Stimulated activated CD8-positive, alpha-beta memory T cell treated with anti-CD3 and anti-CD28 coated beads, Interleukin-12 subunit alpha, Interleukin-12 subunit beta, amount 100 ng/mL, for 1 hour (primary cell): Measurements from ENCODE around the gene THSD4.

Source experiments
- DNase-seq: peaks from one replicate; pipeline ENCODE4 v3.0.0-alpha.2; 2020; ENCODE audit warnings: low read depth

Gene THSD4

DNA sequence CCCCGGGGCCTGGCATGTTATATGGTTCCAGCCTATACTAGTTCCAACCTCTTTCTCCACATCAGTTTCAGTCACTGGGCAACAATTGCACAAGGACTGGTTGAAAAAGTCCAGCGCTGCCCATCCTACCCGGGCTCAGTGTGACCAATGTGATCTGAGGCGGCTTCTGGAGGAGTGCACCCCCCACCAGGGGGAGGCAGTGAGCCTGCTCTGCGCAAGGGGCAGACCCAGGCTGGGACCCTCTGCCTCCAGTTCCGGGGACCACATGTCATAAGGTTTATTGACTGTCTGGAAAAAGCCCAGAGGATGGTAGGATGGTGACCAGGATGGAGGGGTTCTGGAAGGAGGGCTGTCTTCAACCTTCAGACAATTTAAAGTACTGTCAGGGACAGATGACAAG is 669.4 kb downstream of the THSD4 start:
- no peak for DNase-seq

DNA sequence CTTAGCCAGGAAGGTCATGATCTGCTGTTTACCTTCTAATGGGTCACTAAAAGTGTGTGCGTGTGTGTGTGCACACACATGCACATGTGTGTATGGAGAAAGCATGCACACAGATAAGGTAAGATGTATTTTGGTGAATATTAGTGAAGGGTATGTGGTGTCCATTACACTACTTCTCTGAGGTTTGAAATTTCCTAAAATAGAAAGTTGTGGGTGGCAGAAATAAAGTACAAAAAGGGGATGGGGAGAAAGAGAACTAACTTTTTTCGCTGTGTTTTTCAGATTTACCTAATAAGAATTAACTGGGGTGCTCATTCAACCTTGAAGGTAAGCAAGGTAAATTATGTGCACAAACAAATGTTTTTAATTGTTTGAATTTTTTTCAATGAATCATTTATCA is 670.7 kb downstream of the THSD4 start:
- no peak for DNase-seq

DNA sequence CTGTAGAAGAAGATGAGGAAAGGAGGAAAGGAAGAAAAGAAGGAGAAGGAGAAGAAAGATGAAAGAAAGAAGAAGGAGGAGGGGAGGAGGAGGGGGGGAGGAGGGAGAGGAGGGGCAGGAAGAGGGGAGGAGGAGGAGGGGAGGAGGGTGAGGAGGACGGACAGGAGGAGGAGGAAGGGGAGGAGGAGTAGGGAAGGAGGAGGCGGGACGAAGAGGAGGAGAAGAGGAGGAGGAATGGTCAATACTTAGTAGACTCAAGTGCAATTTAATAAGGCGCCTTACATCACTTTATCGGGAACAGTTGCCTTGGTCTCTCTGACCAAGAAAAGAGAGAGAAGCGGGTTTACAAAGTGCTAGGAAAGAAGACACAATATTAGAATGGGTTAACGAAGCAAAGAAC is 671.4 kb downstream of the THSD4 start:
- no peak for DNase-seq

DNA sequence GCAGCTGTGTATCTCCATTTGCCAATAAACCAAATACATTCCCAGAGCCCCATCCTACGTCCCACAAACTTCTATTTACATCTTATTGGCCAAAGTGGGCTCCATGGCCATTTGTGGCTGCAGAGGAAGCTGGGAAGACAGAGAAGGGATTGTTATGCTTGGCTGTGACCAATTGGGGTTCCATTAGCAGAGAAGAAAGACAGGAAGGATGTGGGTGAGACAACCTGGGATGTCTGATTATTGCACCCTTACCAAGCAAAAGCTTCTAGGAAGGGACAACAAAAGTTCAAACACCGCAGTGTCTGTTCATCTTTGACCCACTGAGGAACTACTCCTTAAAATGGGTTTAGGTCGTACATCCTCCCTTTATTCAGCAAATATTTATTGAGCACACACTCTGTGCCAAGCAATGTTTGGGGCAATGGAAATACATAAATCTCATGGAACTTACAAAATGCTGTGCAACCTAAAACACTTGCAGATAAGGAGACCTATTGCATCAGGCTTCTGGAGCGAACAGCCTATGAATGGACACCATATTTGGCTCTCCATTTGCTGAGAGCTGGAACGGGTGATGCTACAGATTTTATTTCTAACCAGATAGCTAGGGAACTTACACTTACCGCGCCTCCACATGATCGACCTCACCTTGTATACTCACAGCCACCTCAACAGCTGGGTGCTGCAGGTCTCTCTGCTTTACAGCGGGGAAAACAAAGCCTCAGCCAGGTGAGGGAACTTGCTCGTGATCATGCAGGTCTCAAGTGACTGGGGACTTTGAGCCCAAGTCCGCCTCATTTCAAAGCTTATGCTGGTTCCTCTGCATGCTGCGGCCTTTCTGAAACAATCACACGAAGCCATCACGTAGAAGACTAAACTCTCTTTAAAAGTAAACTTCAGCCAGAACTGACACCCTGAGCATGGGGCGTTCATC is 673.6 kb downstream of the THSD4 start:
- no peak for DNase-seq

DNA sequence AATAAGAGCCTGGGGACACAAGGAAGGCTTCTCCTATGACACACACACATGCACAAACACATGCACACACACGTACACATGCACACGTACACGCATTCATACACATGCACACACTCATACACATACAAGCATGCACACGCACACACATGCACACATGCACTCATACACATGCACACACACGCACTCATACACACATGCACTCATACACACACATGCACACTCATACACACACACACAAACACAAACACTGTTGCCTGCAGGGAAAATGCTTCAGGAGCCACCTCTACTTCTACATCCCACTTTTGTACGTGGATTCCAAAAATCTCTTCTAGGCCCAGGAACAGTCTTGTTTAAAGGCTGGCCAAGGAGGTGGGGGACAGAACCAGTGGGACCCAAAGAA is 674.3 kb downstream of the THSD4 start:
- no peak for DNase-seq

DNA sequence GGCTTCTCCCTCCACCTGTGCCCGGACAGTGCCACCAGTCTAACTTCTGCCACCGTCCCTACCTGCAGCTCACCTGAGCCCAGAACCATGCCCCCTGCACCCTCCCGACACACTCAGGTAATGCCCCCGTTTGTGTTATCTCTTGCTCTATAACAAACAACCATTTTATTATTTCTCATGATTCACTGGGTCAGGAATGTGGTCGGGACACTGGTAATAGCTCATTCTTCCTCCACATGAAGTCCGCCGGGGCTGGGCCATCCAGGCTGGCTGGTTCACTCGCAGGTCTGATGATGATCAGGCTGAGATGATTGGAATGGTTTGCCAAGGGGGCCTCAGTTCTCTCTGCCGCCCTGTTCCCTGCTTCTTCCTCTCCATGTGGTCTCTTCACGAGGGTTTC is 674.8 kb downstream of the THSD4 start:
- DNase-seq = no peak

DNA sequence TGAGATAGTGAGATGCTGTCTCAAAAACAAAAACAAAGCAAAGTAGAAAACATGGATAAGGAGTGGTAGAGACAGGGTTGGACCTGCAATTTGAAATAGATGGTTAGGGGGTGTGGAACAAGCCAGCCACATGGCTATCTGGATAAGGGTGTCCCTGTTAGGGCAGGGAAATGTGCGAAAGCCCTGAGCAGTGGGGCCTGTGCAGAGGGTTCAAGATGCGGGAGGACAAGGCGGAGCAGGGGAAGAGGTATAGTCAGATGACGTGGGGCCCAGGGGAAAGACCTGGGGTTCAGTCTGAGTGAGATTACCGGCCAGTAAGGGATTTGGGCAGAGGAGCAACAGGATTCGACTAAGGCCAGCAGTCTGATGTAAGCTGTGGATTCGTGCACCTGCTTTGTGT is 676.7 kb downstream of the THSD4 start:
- DNase-seq = no peak

DNA sequence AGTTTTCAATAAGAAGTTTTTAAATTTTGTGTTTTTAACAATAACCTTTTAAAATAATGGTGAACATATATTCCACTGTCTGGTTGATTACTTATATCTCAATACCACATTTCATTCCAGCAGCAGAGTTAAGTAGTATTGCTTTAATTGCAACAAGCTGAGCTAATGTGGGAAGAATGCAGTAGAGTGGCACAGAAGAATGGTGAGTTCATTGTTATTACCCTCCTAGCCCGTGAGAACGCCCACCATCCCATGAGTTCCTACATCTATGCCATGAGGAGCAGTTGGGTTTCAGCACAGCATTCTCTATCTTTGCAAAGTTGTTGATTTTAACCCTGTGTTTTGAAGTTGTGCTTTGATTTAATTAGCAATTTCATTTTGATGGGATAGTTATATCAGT is 677.2 kb downstream of the THSD4 start:
- DNase-seq = no peak

DNA sequence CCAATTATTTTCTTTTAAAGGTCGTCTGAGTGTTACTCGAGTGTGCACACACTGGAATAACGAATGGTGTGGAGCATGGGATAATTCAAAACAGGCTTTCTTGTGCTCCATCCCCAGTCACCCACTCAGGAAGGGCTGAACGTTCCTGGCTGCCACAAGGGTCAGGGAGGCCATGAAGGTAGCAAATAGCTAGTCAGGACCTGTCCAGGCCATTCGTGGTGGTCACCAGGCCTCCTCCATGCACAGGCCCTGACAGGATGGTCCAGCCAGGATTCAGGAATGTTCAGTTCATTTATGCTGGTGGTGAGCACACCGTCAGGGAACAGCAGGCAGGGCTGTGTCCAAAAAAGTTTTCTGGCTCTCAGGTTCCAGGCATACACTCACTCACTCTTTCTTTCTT is 683.4 kb downstream of the THSD4 start:
- no peak for DNase-seq

DNA sequence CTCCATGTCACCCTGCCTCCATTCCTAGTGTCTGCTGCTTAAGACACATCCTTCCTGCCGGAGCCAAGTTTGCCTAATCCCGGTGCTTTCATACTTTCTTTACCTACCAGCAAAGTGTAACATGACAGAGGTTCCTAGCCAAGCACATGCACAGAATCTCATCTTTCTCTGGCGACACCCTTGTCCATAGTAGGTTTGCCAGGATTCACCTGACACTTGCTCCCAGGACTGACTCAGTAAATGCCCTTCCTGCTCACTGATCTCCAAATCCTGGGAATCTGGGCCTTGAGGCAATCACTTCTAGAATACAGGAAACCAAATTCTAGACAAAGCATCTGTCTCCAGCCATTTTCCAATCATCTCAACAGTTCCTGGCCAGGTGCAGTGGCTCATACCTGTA is 684.9 kb downstream of the THSD4 start:
- no peak for DNase-seq

DNA sequence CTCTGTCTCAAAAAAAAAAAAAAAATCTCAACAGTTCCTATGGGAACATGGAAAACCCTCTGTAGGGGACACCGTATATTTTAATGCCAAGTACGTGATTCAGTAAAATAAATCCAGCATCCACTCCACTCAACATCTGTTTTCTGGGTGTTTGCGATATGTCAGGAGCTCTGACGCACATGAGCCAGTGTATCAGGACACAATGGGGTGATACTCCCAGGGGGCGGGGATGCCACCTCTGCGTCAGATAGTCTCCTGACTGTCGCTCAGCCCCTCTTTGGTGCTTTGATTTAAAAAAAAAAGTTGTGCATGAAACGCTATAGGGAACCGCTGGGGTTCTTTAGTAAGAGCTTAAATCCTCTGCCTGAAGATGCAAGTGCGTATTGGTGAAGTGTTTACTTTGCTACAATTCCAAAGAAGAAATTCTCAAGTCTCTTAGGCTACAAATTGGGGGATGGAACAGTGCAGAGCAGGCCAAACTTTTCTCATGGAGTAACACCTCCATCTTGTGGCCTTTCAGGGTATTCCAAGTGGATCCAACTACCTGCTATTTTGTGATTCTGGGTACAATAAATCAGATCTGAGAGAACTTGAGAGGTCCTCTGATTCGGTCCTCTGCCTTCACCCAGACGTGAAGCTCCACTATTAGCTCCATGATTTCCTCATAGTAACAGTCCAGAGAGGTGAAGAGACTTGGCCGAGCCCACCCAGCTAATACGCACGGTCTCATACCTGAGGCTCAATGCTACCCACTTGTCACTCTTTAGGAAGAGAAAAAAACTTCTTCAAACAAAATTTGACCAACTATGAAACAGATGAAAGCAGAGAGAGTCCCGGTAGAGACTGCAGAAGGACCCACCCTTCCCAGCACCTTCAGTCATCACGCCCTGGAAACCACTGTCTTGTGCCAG is 685.8 kb downstream of the THSD4 start:
- DNase-seq = no peak

DNA sequence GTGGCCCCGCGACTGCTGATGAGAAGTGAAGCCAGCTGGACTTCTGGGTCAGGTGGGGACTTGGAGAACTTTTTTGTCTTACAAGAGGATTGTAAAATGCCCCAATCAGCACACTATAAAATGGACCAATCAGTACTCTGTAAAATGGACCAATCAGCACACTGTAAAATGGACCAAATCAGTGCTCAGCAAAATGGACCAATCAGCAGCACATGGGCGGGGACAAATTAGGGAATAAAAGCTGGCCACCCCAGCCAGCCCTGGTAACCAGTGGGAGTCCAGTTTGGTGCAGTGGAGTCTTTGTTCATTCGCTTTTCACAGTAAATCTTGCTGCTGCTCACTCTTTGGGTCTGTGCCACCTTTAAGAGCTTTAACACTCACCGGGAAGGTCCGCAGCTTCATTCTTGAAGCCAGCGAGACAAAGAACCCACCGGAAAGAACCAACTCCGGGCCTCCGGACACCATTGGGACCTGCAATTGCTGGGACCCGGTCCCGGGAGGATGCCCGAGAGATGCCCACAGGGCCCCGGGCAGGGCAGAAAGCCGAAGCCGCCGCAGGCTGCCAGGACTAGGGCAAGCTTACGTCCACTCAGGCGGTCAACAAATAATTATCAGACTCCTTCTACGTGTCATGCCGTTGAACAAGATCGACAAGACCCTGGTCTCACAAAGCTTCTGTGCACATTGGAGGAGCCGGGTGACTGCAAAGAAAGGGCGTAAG is 686.8 kb downstream of the THSD4 start:
- DNase-seq = no peak

DNA sequence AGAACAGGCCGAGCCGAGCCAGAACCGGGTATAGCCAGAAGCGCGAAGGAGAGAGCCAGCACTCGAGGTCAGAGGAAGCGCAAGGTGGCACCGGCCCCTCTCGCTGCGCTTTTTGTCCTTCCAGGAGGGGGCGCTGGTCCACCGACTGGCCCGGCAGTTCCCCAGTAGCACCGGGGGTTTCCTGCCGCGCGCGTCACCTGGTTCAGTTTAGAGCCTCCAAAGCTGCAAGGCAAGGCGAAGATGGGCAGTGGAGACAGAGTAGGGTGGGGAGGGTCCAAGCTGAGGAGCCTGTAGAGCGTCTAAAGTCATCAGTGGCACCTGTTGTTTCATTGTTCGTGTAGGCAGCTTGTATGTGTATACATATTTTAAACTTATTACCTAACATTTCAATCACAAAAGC is 687.5 kb downstream of the THSD4 start:
- DNase-seq = no peak

DNA sequence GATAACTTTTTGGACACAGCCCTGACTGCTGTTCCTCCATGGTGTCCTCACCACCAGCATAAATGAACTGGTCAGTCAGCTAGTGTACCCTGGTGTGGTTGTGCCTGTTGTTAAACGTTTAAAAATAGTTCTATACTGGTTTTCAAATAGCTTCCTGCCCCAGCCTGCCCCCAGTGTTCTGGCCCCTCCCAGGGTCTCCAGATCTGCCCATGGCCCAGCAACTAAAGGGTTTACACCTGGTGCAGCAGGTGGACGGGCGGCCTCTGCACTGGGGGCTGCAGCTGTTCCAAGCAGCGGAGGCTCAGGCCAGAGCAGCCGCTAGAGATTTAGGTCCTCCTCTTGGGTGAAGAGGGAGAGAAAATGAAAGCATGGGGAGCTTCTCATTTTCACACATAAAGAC is 689.0 kb downstream of the THSD4 start:
- no peak for DNase-seq

DNA sequence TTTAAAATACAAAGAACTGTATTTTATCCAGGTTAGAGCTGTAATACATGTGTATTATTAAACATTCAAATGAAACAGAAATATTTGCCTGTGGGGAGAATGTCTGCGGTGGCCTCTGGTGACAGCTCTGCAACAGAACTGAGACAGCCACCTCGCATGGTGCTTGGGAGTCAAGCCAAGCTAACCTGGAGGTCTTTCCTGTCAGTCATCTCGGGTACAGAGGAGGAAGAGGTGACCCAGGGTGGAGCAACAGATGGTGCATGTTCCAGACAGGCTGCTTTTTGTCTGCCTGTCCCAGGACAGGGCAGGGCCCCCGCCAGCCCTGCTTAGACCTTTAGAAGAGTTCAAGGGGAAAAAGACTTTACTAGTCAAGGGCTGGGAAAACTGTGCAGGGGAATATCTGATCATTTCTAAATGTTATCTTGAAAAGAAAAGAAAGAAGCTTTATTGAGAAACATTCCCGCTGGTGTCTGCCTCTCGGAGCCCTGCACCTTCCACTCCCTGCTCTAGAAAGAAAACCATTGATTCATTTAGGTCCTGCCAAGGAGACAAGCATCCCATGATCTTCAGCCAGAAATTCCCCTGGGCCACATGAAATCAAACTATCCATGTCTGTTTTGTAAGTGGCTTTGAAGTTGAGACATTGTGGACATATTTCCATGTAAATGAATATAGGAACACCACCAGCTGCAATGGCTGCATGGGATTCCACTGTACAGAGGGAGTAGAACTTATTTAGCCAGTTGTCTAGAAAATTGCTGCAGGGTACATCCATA is 689.6 kb downstream of the THSD4 start:
- DNase-seq = no peak

DNA sequence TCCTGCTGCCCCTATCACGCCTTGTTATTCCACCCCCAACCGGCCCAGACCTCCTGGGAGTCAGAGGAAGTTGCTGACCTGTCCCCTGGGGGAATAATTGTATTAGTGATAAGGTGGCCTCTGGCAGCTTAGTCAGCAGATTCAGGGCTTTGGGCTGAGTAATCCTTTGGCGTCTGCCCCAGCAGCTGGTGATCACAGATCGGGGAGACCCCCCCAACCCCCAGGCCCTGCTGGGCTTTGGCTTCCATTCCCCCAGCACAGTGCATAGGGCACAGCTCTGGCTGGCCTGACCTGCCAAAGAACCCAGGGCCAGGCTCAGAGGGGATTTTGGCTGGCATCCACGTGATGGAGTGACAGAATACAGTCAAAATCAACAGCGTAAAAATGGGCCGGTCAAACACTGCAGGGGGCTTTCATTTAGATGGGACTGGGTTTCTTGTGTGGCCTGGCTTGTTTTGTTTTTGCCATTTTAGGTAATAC is 691.2 kb downstream of the THSD4 start:
- no peak for DNase-seq

DNA sequence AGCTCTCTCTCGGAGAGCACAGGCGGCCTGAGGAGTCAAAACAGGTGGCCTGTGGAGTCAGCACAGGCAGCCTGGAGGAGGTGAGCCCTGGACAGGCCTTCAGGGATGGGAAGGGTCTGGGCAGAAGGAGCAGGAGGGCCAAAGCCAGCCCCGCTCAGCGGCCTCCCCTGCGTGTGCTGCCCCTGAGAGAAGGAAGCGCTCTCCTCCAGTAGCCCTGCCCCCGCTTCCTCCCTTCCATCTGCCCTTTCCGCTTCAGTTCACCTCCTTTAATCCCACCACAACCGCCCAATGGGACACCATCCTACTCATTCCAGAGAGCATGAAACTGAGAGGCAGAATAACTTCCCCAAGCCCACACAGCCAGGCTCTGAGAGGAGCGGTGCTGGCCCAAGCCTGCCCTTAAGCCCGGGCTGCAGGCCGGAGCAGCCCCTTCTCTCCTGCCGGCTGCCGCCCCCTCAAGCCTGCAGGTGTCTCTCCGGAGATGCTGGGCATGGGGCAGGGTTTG is 691.9 kb downstream of the THSD4 start:
- DNase-seq = no peak

DNA sequence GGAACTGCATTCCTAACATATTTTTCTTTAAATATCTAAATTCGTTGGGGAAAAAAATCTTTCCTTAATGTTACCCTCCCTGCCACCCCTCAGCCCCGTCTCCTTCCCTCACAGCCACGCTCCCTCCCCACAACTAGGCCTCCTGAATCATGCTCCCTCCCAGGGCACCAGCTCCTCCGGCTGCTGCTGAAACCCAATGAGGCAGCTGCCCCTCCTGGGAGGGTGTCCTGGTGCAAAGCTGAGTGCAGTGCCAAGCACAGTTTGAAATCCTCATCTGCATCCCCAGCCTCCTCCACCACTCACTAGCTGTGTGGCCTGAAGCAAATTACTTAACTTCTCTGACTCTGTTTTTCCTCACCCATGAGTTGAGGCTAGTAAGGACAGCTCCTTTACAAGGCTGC is 692.4 kb downstream of the THSD4 start:
- no peak for DNase-seq

DNA sequence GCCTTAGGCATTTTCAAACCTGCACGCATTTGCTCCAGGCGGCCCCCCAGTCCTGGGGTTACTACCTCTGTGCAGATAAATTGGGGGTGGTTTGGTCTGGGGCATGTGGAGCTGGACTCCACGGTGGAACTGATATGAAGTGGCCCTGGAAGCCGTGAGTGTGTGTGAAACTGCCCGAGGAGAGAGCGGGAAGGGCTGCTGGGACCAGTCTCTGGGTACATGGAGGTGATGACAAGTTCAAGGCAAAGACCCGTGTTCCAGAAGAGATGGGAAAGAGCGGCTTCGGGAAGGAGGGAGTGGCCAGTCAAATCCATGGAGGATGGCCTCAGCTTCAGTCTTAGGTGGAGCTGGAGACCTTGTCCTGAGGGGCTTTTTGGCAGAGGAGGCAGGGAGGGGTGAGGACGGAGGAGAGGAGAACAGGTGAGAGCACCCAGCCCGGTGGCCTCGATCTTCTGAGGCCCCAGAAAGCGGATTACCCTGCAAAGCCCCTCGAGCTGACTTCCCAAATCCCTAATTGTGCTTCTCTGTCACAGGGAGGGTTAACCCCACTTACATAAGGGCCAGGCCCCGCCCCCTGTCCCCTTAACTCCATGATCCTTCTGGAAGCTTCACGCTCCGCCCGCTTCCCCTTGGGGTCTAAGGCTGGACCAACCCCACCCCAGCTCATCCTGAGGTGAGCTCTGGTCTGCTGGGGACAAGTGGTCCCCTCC is 693.2 kb downstream of the THSD4 start:
- no peak for DNase-seq

DNA sequence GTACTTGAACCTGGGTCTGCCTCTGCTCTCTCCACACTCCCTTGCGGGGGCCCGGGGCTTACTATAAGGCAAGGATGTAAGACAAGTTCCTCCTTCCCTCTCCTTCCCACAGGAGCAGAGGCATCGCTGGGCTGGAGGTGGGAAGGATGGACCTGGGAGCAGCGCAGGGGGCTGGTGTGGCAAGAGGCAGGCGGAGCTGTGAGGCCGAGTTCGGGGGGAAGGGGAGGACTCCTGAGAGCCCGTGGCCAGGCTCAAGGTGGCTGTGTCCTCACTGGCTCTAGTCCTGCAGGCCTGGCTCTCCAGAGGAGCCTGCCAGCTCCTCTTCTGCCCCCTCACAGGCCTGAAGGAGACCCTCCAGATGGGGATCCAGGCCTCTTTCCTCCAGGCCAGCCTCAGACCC is 694.1 kb downstream of the THSD4 start:
- DNase-seq = no peak
